Hepatocyte (in vitro differentiated cells): ENCODE data around the gene AP1G2. TPM values are rescaled to one million over a fixed set of nuclear protein-coding genes. Genes with fewer than 3 reads are reported as not detected.

ENCODE experiments used
- DNase-seq: peaks from one replicate; pipeline ENCODE4 v3.0.0-alpha.2; 2016; ENCODE audit warnings: low spot score
- H2AFZ ChIP-seq: fragments of 200-600 bp; sonication (generic); 2 replicates; pipeline ENCODE4 v1.6.0; 2016; ENCODE audit warnings: antibody characterized with exemption, mild to moderate bottlenecking
- H3K27ac ChIP-seq: fragments of 200-600 bp; sonication (generic); 2 replicates; pipeline ENCODE4 v1.5.1; 2016; ENCODE audit warnings: mild to moderate bottlenecking
- H3K27me3 ChIP-seq: fragments of 200-600 bp; sonication (generic); 2 replicates; pipeline ENCODE4 v1.6.1; 2016
- H3K36me3 ChIP-seq: fragments of 200-600 bp; sonication (generic); replicated peaks from 2 replicates; pipeline ENCODE4 v1.5.1; 2016; ENCODE audit warnings: low read depth; ENCODE audit not compliant: insufficient read depth
- H3K4me1 ChIP-seq: fragments of 200-600 bp; sonication (generic); 2 replicates; pipeline ENCODE4 v1.5.1; 2016; ENCODE audit warnings: mild to moderate bottlenecking, moderate library complexity; ENCODE audit not compliant: insufficient read depth
- H3K4me2 ChIP-seq: fragments of 200-600 bp; sonication (generic); 2 replicates; pipeline ENCODE4 v1.6.0; 2016
- H3K4me3 ChIP-seq: fragments of 200-600 bp; sonication (generic); 2 replicates; pipeline ENCODE4 v1.5.1; 2016; ENCODE audit warnings: mild to moderate bottlenecking
- H3K79me2 ChIP-seq: fragments of 200-600 bp; sonication (generic); 2 replicates; pipeline ENCODE4 v1.6.0; 2017; ENCODE audit warnings: mild to moderate bottlenecking
- H3K9me2 ChIP-seq: fragments of 200-600 bp; sonication (generic); replicated peaks from 2 replicates; pipeline ENCODE4 v1.6.0; 2017; ENCODE audit warnings: mild to moderate bottlenecking; ENCODE audit not compliant: insufficient read depth
- H3K9me3 ChIP-seq: fragments of 200-600 bp; sonication (generic); 2 replicates; pipeline ENCODE4 v1.5.1; 2016; ENCODE audit warnings: low read depth, mild to moderate bottlenecking
- H4K20me1 ChIP-seq: fragments of 200-600 bp; sonication (generic); 2 replicates; pipeline ENCODE4 v1.6.0; 2016; ENCODE audit warnings: mild to moderate bottlenecking; ENCODE audit not compliant: insufficient read depth, poor library complexity, severe bottlenecking
- CTCF ChIP-seq: fragments of 200-600 bp; sonication (generic); IDR thresholded peaks from 2 replicates; pipeline ENCODE4 v1.5.1; 2016; ENCODE audit warnings: antibody characterized with exemption, mild to moderate bottlenecking; ENCODE audit not compliant: poor library complexity
- EZH2 ChIP-seq: fragments of 200-600 bp; sonication (generic); IDR thresholded peaks from 2 replicates; pipeline ENCODE4 v1.6.1; 2016; ENCODE audit warnings: antibody characterized with exemption, mild to moderate bottlenecking, borderline replicate concordance
- EZH2phosphoT487 ChIP-seq: fragments of 200-600 bp; sonication (generic); IDR thresholded peaks from one replicate; pipeline ENCODE4 v1.6.1; 2018; ENCODE audit warnings: antibody characterized with exemption, mild to moderate bottlenecking, low read depth, moderate library complexity; ENCODE audit not compliant: unreplicated experiment, severe bottlenecking
- WGBS: methylation state at CpG from one replicate; pipeline ENCODE4 v1.1.6; 2016; ENCODE audit warnings: low lambda C conversion rate; ENCODE audit errors: missing lambda C conversion rate; 5-methylcytosine and 5-hydroxymethylcytosine counted together
- polyA plus RNA-seq: library from polyadenylated mRNA; unstranded; fragments of >200 nt; fragmentation: Nextera tagmentation; extraction: Ambion mirVana; gene quantifications from 2 replicates; pipeline ENCODE4 v1.2.1, GENCODE V29; 2016
- total RNA-seq: library from RNA; depleted of rRNA; stranded (reverse); fragments of >200 nt; gene quantifications from 2 replicates; pipeline ENCODE4 v1.2.3, GENCODE V29; 2014

Gene AP1G2
- total and polyA plus RNA-seq, 2 experiments from 2014 or later: 87.5 to 191 TPM

- Histone ChIP-seq H2AFZ (no peak overlapping the region), H3K9me3 (no peaks in the 10 kb centered on the region), H3K4me2 (no peak overlapping the region), H3K79me2 (no peaks in the 10 kb centered on the region), H3K27ac (no peak overlapping the region), H4K20me1 (no peaks in the 10 kb centered on the region), H3K27me3 (no peaks in the 10 kb centered on the region), H3K4me3 (no peak overlapping the region), H3K4me1 (no peaks in the 10 kb centered on the region), H3K36me3 (no peaks in the 10 kb centered on the region), H3K9me2 (no peaks in the 10 kb centered on the region)
- no peak for DNase-seq
- 94% methylated on average over 7 of the region's 8 CpGs for WGBS
- TF ChIP-seq EZH2phosphoT487 (no peak), CTCF (no peak), EZH2 (no peak)
Measured at GRCh38 chr14:23525611-23526010, 42.0 kb downstream of the AP1G2 start.

DNA sequence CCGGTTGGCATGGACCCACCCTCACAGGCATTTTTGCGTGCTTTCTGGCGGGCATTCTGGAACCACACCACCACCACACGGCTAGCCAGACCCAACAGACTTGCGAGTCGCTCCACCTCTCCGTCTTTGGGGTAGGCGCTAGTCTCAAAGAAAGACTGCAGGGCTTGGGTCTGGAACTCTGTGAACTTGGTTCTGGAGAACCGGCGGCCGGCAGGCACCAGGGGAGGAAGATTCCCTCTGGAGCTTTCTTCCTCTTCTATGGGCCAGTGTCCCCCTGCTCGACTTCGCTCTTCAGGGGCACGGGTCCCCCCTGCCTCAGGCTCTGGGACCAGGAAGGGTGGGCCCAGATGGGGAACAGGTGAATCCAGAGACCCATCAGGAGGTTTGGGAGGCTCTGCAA is 42.6 kb downstream of the AP1G2 start:
- 96% methylated on average over 14 of the region's 14 CpGs for WGBS
- H3K4me2 ChIP-seq: no peak overlapping the region
- no peaks in the 10 kb centered on the region for H3K9me2 ChIP-seq
- no peaks in the 10 kb centered on the region for H3K36me3 ChIP-seq
- H3K27me3 ChIP-seq: no peaks in the 10 kb centered on the region
- no peak for DNase-seq
- TF ChIP-seq CTCF (no peak), EZH2 (no peak), EZH2phosphoT487 (no peak)
- H3K27ac ChIP-seq: no peak overlapping the region
- H3K9me3 ChIP-seq: no peaks in the 10 kb centered on the region
- no peaks in the 10 kb centered on the region for H3K4me1 ChIP-seq
- no peak overlapping the region for H2AFZ ChIP-seq
- no peaks in the 10 kb centered on the region for H4K20me1 ChIP-seq
- no peaks in the 10 kb centered on the region for H3K79me2 ChIP-seq
- H3K4me3 ChIP-seq: no peak overlapping the region

DNA sequence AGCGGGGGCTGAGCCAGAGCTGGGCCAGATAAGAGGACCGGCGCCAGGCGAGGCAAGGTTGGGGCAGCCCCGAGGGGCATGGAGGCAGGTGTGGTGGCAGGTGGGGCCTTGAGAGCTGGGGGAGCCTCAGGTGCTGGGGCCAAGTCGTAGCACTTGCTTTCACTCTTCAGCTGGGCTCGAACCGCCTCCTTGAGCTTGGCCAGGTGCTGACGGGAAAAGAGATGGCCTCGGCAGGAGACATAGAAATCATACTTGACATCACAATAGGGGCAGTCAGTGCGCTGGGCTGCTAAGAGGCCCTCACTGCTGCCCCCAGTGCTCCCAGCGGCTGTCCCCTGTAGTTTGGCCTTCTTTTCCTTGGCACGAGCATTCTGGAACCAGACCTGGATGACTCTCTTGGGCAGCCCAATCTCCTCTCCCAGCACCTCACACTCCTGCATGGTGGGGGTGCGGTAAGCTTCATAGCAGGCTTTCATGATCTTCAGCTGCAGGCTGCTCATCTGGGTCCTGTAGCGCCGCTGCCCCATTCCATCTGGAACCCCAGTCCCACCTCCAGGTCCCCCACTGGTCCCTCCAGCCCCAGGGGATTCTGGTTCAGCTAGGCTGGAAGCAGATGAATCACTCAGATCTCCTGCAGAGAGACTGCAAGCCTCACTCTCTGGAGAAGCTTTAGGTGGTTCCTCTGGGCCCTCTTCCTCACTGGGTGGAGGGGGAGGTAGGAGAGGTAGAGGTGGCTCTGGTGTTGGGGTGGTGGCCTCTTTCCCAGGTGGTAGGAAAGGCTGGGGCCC is 44.2 kb downstream of the AP1G2 start:
- Histone ChIP-seq H4K20me1 (no peaks in the 10 kb centered on the region), H3K79me2 (no peaks in the 10 kb centered on the region), H2AFZ (no peak overlapping the region), H3K27me3 (no peaks in the 10 kb centered on the region), H3K27ac (no peak overlapping the region), H3K9me3 (no peaks in the 10 kb centered on the region), H3K4me1 (no peaks in the 10 kb centered on the region), H3K4me2 (no peak overlapping the region), H3K9me2 (no peaks in the 10 kb centered on the region), H3K4me3 (no peak overlapping the region), H3K36me3 (no peaks in the 10 kb centered on the region)
- WGBS: 95% methylated on average over 16 of the region's 16 CpGs
- TF ChIP-seq EZH2 (no peak), EZH2phosphoT487 (no peak), CTCF (no peak)
- DNase-seq: no peak
